AG04450 (cell line): ENCODE data around the gene ADORA2B. TPM values are rescaled to one million over a fixed set of nuclear protein-coding genes. Genes with fewer than 3 reads are reported as not detected.

ENCODE experiments used
- CTCF ChIA-PET: fragments of 300-600, 350-600 bp; formaldehyde crosslinking; extraction: SDS; loops from one replicate; lab custom pipeline; 2022; ENCODE audit warnings: antibody characterized with exemption, inconsistent platforms; lab: Charles Lee
- POLR2A ChIA-PET: fragments of 350-600 bp; formaldehyde crosslinking; extraction: SDS; loops from one replicate; lab custom pipeline; 2021; ENCODE audit warnings: antibody characterized with exemption, inconsistent platforms; lab: Yijun Ruan, JAX
- DNase-seq: peaks from one replicate; pipeline ENCODE4 v3.0.0-alpha.2; 2011; ENCODE audit warnings: low read depth, low spot score
- H3K27ac ChIP-seq: one replicate; pipeline ENCODE4 v1.5.1; 2012; ENCODE audit warnings: low read depth, low read length, control low read depth
- H3K27me3 ChIP-seq: one replicate; pipeline ENCODE4 v1.6.0; 2012; ENCODE audit warnings: low read length; ENCODE audit not compliant: control insufficient read depth, insufficient read depth
- H3K4me3 ChIP-seq: 2 replicates; pipeline ENCODE4 v1.5.1; 2011; ENCODE audit warnings: mild to moderate bottlenecking, low read depth, low read length, control low read depth
- H3K9me3 ChIP-seq: 2 replicates; pipeline ENCODE4 v1.5.1; 2012; ENCODE audit warnings: low read length; ENCODE audit not compliant: control insufficient read depth, insufficient read depth
- polyA plus RNA-seq: library from polyadenylated mRNA; depleted of rRNA; stranded (reverse); fragments of >200 nt; gene quantifications from 2 replicates; pipeline ENCODE4 v1.2.3, GENCODE V29; 2011; rRNA removed
- TF ChIP-seq, protein P1 (sequence below): IDR thresholded peaks from 2 replicates; pipeline ENCODE4 v1.5.1; 2011; ENCODE audit warnings: low read depth, low read length, control low read depth, inconsistent platforms

ADORA2B gene
- polyA plus RNA-seq, 1 experiment, result 14.8 TPM

DNA sequence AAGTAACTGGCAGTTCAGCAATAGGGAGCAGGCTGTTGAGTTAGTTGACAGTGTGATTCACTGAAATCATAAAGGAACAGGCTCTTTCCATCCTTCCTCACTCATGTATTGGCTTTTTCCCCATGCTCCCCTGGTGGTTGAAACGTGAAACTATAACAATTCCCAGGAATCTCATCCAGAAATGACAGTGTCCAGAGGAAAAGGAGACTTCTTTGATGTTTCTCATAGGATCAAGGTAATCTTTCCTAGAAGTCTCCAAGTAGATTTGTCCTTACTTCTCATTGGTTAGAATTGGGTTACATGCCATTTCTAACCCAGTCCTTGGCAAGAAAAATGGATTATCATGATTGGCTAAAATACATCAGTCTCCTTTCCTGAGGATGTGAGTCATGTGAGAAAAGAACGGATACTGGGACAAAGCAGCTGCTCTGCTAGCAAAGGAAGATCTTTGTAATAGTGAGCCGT, 69.0 kb downstream of the ADORA2B start:
- H3K27ac ChIP-seq, result peak overlapping the region; percentile 52
- peak; percentile 59 for DNase-seq
- no peaks in the 10 kb centered on the region for H3K27me3 ChIP-seq
- TF ChIP-seq, protein P1, sequence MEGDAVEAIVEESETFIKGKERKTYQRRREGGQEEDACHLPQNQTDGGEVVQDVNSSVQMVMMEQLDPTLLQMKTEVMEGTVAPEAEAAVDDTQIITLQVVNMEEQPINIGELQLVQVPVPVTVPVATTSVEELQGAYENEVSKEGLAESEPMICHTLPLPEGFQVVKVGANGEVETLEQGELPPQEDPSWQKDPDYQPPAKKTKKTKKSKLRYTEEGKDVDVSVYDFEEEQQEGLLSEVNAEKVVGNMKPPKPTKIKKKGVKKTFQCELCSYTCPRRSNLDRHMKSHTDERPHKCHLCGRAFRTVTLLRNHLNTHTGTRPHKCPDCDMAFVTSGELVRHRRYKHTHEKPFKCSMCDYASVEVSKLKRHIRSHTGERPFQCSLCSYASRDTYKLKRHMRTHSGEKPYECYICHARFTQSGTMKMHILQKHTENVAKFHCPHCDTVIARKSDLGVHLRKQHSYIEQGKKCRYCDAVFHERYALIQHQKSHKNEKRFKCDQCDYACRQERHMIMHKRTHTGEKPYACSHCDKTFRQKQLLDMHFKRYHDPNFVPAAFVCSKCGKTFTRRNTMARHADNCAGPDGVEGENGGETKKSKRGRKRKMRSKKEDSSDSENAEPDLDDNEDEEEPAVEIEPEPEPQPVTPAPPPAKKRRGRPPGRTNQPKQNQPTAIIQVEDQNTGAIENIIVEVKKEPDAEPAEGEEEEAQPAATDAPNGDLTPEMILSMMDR, result peak; percentile 84
- ChIA-PET POLR2A (interaction anchor here (0.6 to 1.5 kb wide), 2 partner anchors 9 to 336 kb away, joined by 3 to 7 read pairs; no protein-coding TSS in a partner anchor), CTCF (interaction anchor here (1.0 to 1.7 kb wide), 3 partner anchors 8 to 197 kb away, joined by 3 to 8 read pairs (median 3); no protein-coding TSS in a partner anchor)
- no peak overlapping the region for H3K4me3 ChIP-seq
- H3K9me3 ChIP-seq, result no peaks in the 10 kb centered on the region

DNA sequence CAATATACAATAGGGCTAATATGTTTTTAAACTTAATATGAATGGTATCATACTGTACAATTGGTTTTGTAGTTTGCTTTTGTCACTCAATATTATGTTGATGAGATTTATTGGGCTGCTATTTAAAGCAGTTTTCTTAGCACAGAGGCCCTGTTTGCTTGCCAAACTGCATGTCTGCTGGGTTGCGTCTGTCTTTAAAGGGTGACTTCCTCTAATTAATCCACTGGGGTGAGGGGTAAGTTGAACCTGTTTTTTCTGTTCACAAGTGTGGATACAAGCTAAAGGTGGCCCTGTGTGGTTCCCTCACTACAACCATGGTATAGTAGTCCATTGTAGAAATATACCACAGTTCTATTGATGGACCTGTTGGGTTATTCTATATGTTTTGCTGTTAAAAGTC, 74.4 kb downstream of the ADORA2B start:
- ChIA-PET POLR2A (no interaction called here), CTCF (no interaction called here)
- DNase-seq, result no peak
- no peak overlapping the region for H3K27ac ChIP-seq
- TF ChIP-seq, protein P1, result no peak
- H3K27me3 ChIP-seq, result no peaks in the 10 kb centered on the region
- H3K9me3 ChIP-seq, result no peaks in the 10 kb centered on the region
- H3K4me3 ChIP-seq, result no peak overlapping the region

DNA sequence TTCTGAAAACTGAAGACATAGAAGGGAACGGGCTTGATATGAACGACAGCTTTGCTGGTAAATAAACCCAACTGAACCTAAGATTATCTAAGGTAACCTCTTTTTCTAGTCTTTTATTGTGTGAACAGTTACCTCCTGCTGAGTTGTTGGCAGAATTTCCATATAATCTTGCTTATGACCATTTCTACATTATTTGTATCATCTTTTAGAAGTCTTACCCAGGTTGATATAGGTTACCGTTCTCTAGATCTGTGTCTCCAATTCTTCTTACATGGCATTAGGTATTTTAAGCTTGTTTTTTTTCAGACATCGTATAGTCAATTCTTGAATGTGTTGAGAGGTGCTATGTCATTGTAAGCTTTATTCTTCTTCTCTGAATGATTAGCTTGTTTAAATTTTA, 79.0 kb downstream of the ADORA2B start:
- TF ChIP-seq, protein P1, result no peak
- no peak overlapping the region for H3K27ac ChIP-seq
- no peaks in the 10 kb centered on the region for H3K27me3 ChIP-seq
- DNase-seq, result no peak
- H3K4me3 ChIP-seq, result no peak overlapping the region
- no peaks in the 10 kb centered on the region for H3K9me3 ChIP-seq
- CTCF ChIA-PET, result no interaction called here
- POLR2A ChIA-PET, result no interaction called here

DNA sequence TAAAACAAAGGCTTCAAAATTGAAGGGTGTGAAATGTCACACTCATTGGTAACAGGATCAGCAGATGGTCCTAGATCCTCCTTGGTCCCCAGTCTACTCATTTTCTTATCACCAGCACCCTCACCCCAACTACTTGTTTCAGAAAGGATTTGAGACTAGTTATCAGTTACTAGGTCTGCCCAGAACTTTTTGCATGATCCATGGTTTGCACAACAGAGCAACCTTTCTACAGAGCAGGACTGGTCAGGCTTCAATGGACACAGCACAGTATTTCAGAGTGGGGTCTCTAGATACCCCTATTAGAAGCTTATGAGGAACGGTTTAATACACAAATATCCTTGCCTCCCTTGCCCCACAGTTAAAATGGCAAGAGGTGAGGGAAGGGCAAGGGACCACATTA, 80.3 kb downstream of the ADORA2B start:
- no peaks in the 10 kb centered on the region for H3K9me3 ChIP-seq
- no peaks in the 10 kb centered on the region for H3K27me3 ChIP-seq
- H3K4me3 ChIP-seq, result no peak overlapping the region
- H3K27ac ChIP-seq, result no peak overlapping the region
- POLR2A ChIA-PET, result no interaction called here
- no peak for DNase-seq
- CTCF ChIA-PET, result interaction anchor here (1.4 kb wide), 1 partner anchor 11 kb away, joined by 3 read pairs; no protein-coding TSS in a partner anchor
- TF ChIP-seq, protein P1, result no peak

Other genes with a start within 250 kb of the ADORA2B start
- 25.3 and 30.9 TPM in 2 replicates for gene ZNF286A, start 245.4 kb upstream of the ADORA2B start, polyA plus RNA-seq
- 0.26 TPM in 1 of 2 replicates, not detected in the other for gene TBC1D26, start 212.8 kb upstream of the ADORA2B start, polyA plus RNA-seq
- gene ZSWIM7, start 54.6 kb downstream of the ADORA2B start, polyA plus RNA-seq, result 17.8 and 22.2 TPM in 2 replicates
- 5.9 and 6.6 TPM in 2 replicates for gene TTC19, start 54.7 kb downstream of the ADORA2B start, polyA plus RNA-seq